ENCODE measurements around the gene NME3. TPM values are rescaled to one million over a fixed set of nuclear protein-coding genes. Genes with fewer than 3 reads are reported as not detected.
A peak's percentile ranks its signal among the peaks of the same experiment; 100 is the strongest.
"Not testable (repeated sequence)": the region's sequence is repeated elsewhere in the genome, so short reads cannot be mapped to it uniquely, and the experiment has no call there.

NME3 gene
- total and polyA plus RNA-seq, 9 of the 15 experiments (the other 6 are each of a cell fraction or from before 2014, with no cell fraction given) = 0.68 to 76.3 (median 11.5) TPM

- WGBS (ENCODE audit: insufficient coverage, low coverage, missing lambda C conversion rate) = 95% methylated on average over 19 of the region's 22 CpGs
- TF ChIP-seq, protein P1, sequence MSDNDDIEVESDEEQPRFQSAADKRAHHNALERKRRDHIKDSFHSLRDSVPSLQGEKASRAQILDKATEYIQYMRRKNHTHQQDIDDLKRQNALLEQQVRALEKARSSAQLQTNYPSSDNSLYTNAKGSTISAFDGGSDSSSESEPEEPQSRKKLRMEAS (CRISPR knock-in tag; IDR thresholded peaks at IDR 0.05) = peak; percentile 14; the same call in 1 of the 2 replicates
- TF ChIP-seq CEBPB (tag; IDR thresholded peaks at IDR 0.05) = no peak
- H3K9ac ChIP-seq (ENCODE audit: insufficient read depth in 1 of 2, low read depth in 2 of 2, low read length in 2 of 2) = no peak overlapping the region
- no peaks in the 10 kb centered on the region for H4K20me1 ChIP-seq (replicated peaks; ENCODE audit: control insufficient read depth, insufficient read depth, low read length)
- no peak for ATAC-seq
- CTCF ChIA-PET (ENCODE audit: low intra/inter-chr PET ratio) = no interaction called here
- no peak overlapping the region for H3K4me3 ChIP-seq
- no peak for DNase-seq (ENCODE audit: extremely low read depth in 1 of 4, low spot score in 3 of 4)
- no peaks in the 10 kb centered on the region for H3K27me3 ChIP-seq (ENCODE audit: control insufficient read depth in 2 of 2, insufficient read depth in 2 of 2, low read length in 2 of 2)
- in situ Hi-C loops (cut with MboI) (no loop called here), intact Hi-C loops (cut with micrococcal nuclease) (no loop called here)
- H3K27ac ChIP-seq (ENCODE audit: extremely low read depth, low read depth, low read length) = no peak overlapping the region
- no peak for FAIRE-seq
- H3K79me2 ChIP-seq (ENCODE audit: control insufficient read depth, insufficient read depth, low read length) = no peaks in the 10 kb centered on the region
- H3K4me1 ChIP-seq (replicated peaks in 1 of 2; ENCODE audit: control insufficient read depth in 2 of 2, insufficient read depth in 2 of 2, low read length in 2 of 2) = peaks cover 0 to 33% of the 10 kb centered on the region in 2 experiments; a peak in 2 of 5 replicates
- peaks cover 30% of the 10 kb centered on the region for H3K9me3 ChIP-seq (replicated peaks; ENCODE audit: control insufficient read depth, insufficient read depth, low read depth, low read length)
- no peaks in the 10 kb centered on the region for H3K9me1 ChIP-seq (ENCODE audit: control insufficient read depth, insufficient read depth, low read length)
- no peak overlapping the region for H3K4me2 ChIP-seq (ENCODE audit: insufficient read depth, low read length)
- POLR2A ChIA-PET = interaction anchor here (0.9 kb wide), 1 partner anchor 9 kb away, joined by 4 read pairs; no protein-coding TSS in a partner anchor
- no TSS peak for BruUV-seq (replicated peaks)
- no peak overlapping the region for H2AFZ ChIP-seq (ENCODE audit: low read depth, low read length)
- peaks cover 44% of the 10 kb centered on the region; the same call in 2 of the 3 replicates for H3K36me3 ChIP-seq (ENCODE audit: control insufficient read depth, insufficient read depth, low read length)
Observed at GRCh38 chr16:1734123-1734522, 37.2 kb downstream of the NME3 start.

GRCh38 chr16:1732551-1732987, 38.8 kb downstream of the NME3 start:
- peaks cover 29% of the 10 kb centered on the region for H3K9me3 ChIP-seq (replicated peaks; ENCODE audit: control insufficient read depth, insufficient read depth, low read depth, low read length)
- H3K4me2 ChIP-seq (ENCODE audit: insufficient read depth, low read length); H3K27ac ChIP-seq (ENCODE audit: extremely low read depth, low read depth, low read length); intact Hi-C loops (cut with micrococcal nuclease); DNase-seq (ENCODE audit: extremely low read depth in 1 of 4, low spot score in 3 of 4); H2AFZ ChIP-seq (ENCODE audit: low read depth, low read length); in situ Hi-C loops (cut with MboI); ATAC-seq; FAIRE-seq; CTCF ChIA-PET (ENCODE audit: low intra/inter-chr PET ratio); H3K79me2 ChIP-seq (ENCODE audit: control insufficient read depth, insufficient read depth, low read length); H3K4me3 ChIP-seq; H3K9me1 ChIP-seq (ENCODE audit: control insufficient read depth, insufficient read depth, low read length); H4K20me1 ChIP-seq (replicated peaks; ENCODE audit: control insufficient read depth, insufficient read depth, low read length); H3K27me3 ChIP-seq (ENCODE audit: control insufficient read depth in 2 of 2, insufficient read depth in 2 of 2, low read length in 2 of 2); H3K9ac ChIP-seq (ENCODE audit: insufficient read depth in 1 of 2, low read depth in 2 of 2, low read length in 2 of 2); BruUV-seq (replicated peaks): not testable (repeated sequence)
- H3K36me3 ChIP-seq (ENCODE audit: control insufficient read depth, insufficient read depth, low read length) = peaks cover 55% of the 10 kb centered on the region; the same call in 2 of the 3 replicates
- WGBS (ENCODE audit: insufficient coverage, low coverage, missing lambda C conversion rate) = 99% methylated on average over 14 of the region's 21 CpGs
- POLR2A ChIA-PET = interaction anchor here (0.5 to 0.7 kb wide), 2 partner anchors 21 to 25 kb away, joined by 3 to 4 read pairs; no protein-coding TSS in a partner anchor
- H3K4me1 ChIP-seq (replicated peaks in 1 of 2; ENCODE audit: control insufficient read depth in 2 of 2, insufficient read depth in 2 of 2, low read length in 2 of 2) = peaks cover 0 to 26% of the 10 kb centered on the region in 2 experiments; a peak in 2 of 5 replicates
